ENCODE measurements around the gene CCDC197. TPM values are rescaled to one million over a fixed set of nuclear protein-coding genes. Genes with fewer than 3 reads are reported as not detected.

CCDC197 gene
- total RNA-seq, 1 experiment from 2014 or later = not detected

GRCh38 chr14:93965287-93965821 is 31.7 kb upstream of the CCDC197 start:
- Mint-ChIP-seq H3K36me3 (ENCODE audit: insufficient read depth in 1 of 3, low read depth in 3 of 3) (no peaks in the 10 kb centered on the region), H3K9me3 (no peaks in the 10 kb centered on the region), H3K4me1 (peaks cover 0 to under 1% of the 10 kb centered on the region in 2 experiments; a peak in 2 of 4 replicates), H3K27me3 (ENCODE audit: low read depth) (no peaks in the 10 kb centered on the region; the same call in 1 of the 2 replicates), H3K27ac (no peak overlapping the region), H3K4me3 (no peak overlapping the region)
- Histone ChIP-seq H3K9ac (ENCODE audit: extremely low read depth, insufficient read length, low read length) (no peak overlapping the region), H4K5ac (ENCODE audit: insufficient read length, low read depth, low read length) (no peak overlapping the region), H3K23ac (ENCODE audit: insufficient read length, low read depth, low read length) (no peak overlapping the region), H2BK15ac (ENCODE audit: low read depth, low read length) (no peak overlapping the region), H4K8ac (replicated peaks; ENCODE audit: insufficient read length, low read depth, low read length) (no peak overlapping the region), H3K56ac (ENCODE audit: insufficient read length, low read depth, low read length) (no peak overlapping the region), H3K23me2 (ENCODE audit: insufficient read length, low read depth, low read length, poor library complexity, severe bottlenecking) (no peaks in the 10 kb centered on the region), H3K4ac (ENCODE audit: low read depth, low read length) (no peak overlapping the region), H2BK5ac (ENCODE audit: insufficient read length, low read length) (no peak overlapping the region), H2AFZ (ENCODE audit: low read length) (no peak overlapping the region), H4K20me1 (ENCODE audit: control insufficient read depth, insufficient read depth, insufficient read length) (peaks cover 2% of the 10 kb centered on the region), H3K27me3 (ENCODE audit: insufficient read depth, low read length) (no peaks in the 10 kb centered on the region), H4K91ac (ENCODE audit: insufficient read length, low read depth, low read length) (no peak overlapping the region), H3K4me2 (ENCODE audit: insufficient read depth, insufficient read length, low read length) (no peak overlapping the region), H3K79me2 (ENCODE audit: insufficient read depth, low read length) (no peaks in the 10 kb centered on the region), H3K4me1 (ENCODE audit: insufficient read depth, low read length) (no peaks in the 10 kb centered on the region), H3K14ac (ENCODE audit: insufficient read depth, low read length) (no peak overlapping the region), H3K18ac (ENCODE audit: insufficient read length, low read depth, low read length) (no peak overlapping the region), H2AK5ac (ENCODE audit: insufficient read length, low read length) (no peak overlapping the region), H3K79me1 (ENCODE audit: insufficient read depth, low read depth, low read length, poor library complexity, severe bottlenecking) (no peaks in the 10 kb centered on the region), H2BK20ac (ENCODE audit: low read depth, low read length, poor library complexity, severe bottlenecking) (no peak overlapping the region), H2BK120ac (ENCODE audit: low read depth, low read length, poor library complexity, severe bottlenecking) (no peak overlapping the region), H3T11ph (ENCODE audit: low read length) (no peak overlapping the region), H3K9me3 (ENCODE audit: control insufficient read depth, low read depth, low read length) (no peaks in the 10 kb centered on the region), H2BK12ac (ENCODE audit: insufficient read length, low read depth, low read length) (no peak overlapping the region), H3K27ac (ENCODE audit: insufficient read length, low read depth, low read length) (no peak overlapping the region)
- no CpG with 5 or more reads among the region's 3 CpGs for WGBS (ENCODE audit: extremely low coverage, insufficient read length, low lambda C conversion rate)
- no peak for TF ChIP-seq CTCF (conservative IDR thresholded peaks at IDR 0.05)
- no peak for DNase-seq

Data from H9 (cell line).